T-helper 2 cell treated with Interferon-gamma antibody and Interleukin-4, amounts not matched to agents 5 μg/mL and 100 μg/mL, for 36 hours (primary cell): ENCODE data around the gene NPPC.

Source experiments
- DNase-seq: peaks from one replicate; pipeline ENCODE4 v3.0.0; 2021; ENCODE audit warnings: low spot score
- H3K27ac Mint-ChIP-seq: one replicate; pipeline ENCODE4 v1.8.0; 2021; ENCODE audit warnings: mild to moderate bottlenecking, mixed read lengths
- H3K27me3 Mint-ChIP-seq: one replicate; pipeline ENCODE4 v1.8.0; 2021; ENCODE audit warnings: low read depth, mixed read lengths
- H3K36me3 Mint-ChIP-seq: one replicate; pipeline ENCODE4 v1.8.0; 2021; ENCODE audit warnings: low read depth, mixed read lengths
- H3K4me1 Mint-ChIP-seq: one replicate; pipeline ENCODE4 v1.8.0; 2021; ENCODE audit warnings: low read depth, mixed read lengths
- H3K4me3 Mint-ChIP-seq: one replicate; pipeline ENCODE4 v1.8.0; 2022; ENCODE audit warnings: mild to moderate bottlenecking, moderate library complexity, mixed read lengths
- H3K9me3 Mint-ChIP-seq: one replicate; pipeline ENCODE4 v1.8.0; 2021; ENCODE audit warnings: mixed read lengths

The NPPC gene

DNA sequence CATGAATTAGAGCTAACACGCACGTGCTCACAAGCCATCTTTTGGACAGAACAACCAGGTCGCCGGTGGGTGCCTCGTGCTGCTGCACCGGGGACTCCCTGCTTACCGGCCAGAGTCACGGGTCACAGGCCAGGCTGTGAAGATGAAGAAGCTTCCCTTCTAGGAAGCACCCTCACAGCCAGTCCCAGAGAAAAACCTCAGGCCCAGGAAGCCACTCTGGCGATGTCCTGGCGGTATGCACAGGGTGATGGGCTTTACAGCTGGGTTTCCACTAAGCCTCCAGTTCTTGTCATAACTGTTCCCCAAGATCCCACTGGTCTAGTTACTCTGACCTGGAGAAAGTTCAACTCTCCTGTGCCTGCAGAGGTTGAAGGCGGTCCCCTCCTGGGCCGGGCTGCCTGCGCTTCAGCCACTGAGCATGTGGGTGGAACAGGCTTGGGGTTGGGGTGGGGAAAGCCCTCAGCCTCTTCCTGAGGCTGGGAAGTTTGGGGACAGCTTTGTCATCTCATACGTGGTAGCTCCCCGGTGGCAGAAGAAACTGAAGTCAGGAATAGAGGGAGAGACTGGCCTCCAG lies 20.1 kb upstream of the NPPC start:
- Mint-ChIP-seq H3K4me3 (no peak overlapping the region), H3K36me3 (no peaks in the 10 kb centered on the region), H3K9me3 (no peaks in the 10 kb centered on the region), H3K27me3 (peaks cover 7% of the 10 kb centered on the region), H3K4me1 (no peaks in the 10 kb centered on the region), H3K27ac (no peak overlapping the region)
- DNase-seq, result no peak

DNA sequence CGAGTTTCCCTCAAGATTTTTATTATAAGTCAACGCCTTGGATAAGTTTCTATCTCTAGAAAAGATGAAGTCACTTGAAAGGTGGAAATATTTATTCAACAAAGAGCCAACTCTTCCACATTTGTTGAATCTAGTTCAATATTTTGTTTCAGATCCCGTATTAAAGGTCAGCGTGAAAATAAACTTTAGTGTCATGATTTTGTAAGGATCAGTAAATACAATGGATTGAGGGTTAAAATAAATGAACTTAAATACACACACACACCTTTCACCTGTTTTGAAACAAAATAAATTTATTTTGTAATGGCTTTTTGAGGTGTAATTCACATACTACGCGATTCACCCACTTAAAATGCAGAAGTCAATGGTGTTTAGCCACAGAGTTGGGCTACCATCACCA lies 16.0 kb upstream of the NPPC start:
- Mint-ChIP-seq H3K4me3 (no peak overlapping the region), H3K27me3 (peaks cover 6% of the 10 kb centered on the region), H3K4me1 (no peaks in the 10 kb centered on the region), H3K9me3 (no peaks in the 10 kb centered on the region), H3K36me3 (no peaks in the 10 kb centered on the region), H3K27ac (no peak overlapping the region)
- no peak for DNase-seq

GRCh38 chr2:231941673-231942072 lies 15.5 kb upstream of the NPPC start:
- Mint-ChIP-seq H3K4me3 (no peak overlapping the region), H3K9me3 (no peaks in the 10 kb centered on the region), H3K36me3 (no peaks in the 10 kb centered on the region), H3K27me3 (peaks cover 6% of the 10 kb centered on the region), H3K4me1 (no peaks in the 10 kb centered on the region), H3K27ac (no peak overlapping the region)
- DNase-seq, result no peak

DNA sequence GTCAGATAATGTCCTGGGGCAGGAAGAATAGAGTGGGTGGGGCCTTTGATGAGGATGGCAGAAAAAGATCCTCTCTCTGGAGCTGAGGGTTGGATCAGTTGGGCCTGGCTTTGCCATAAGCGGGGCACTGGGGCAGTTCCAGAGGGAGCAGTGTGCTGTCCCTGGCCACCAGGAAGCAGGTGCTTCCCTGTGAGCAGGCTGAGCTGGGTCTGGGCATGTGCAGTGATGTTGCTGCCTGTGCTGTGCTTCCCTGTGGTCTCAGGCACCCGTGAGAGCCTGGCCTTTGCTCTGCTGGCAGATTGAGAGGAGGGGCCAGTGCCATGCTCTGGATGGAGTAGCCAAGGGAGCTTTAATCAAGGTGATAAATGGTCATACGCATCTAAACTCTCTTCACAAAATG lies 14.6 kb upstream of the NPPC start:
- Mint-ChIP-seq H3K4me1 (no peaks in the 10 kb centered on the region), H3K36me3 (no peaks in the 10 kb centered on the region), H3K4me3 (no peak overlapping the region), H3K27me3 (peaks cover 6% of the 10 kb centered on the region), H3K27ac (no peak overlapping the region), H3K9me3 (no peaks in the 10 kb centered on the region)
- DNase-seq, result no peak

- Mint-ChIP-seq H3K9me3 (no peaks in the 10 kb centered on the region), H3K27ac (no peak overlapping the region), H3K36me3 (no peaks in the 10 kb centered on the region), H3K27me3 (peaks cover 4% of the 10 kb centered on the region), H3K4me3 (no peak overlapping the region), H3K4me1 (no peaks in the 10 kb centered on the region)
- no peak for DNase-seq
Measured at GRCh38 chr2:231939022-231939421, 12.8 kb upstream of the NPPC start.

DNA sequence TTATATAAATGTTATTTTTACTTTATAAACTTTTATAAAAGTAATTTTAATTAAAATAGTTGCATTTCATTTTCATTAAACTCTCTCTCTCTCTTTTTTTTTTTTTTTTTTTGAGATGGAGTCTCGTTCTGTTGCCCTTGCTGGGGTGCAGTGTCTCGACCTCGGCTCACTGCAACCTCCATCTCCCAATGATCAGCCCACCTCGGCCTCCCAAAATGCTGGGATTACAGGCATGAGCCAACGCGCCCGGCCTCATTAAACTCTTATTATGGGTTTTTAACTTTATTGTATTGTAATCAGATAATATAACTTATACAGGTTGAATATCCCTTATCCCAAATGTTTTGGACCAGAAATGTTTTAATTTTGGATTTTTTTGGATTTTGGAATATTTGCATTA lies 10.9 kb upstream of the NPPC start:
- Mint-ChIP-seq H3K4me3 (no peak overlapping the region), H3K27me3 (peaks cover 4% of the 10 kb centered on the region), H3K4me1 (no peaks in the 10 kb centered on the region), H3K27ac (no peak overlapping the region), H3K9me3 (no peaks in the 10 kb centered on the region), H3K36me3 (no peaks in the 10 kb centered on the region)
- DNase-seq, result no peak

- DNase-seq, result no peak
- no peak overlapping the region for H3K4me3 Mint-ChIP-seq
- no peak overlapping the region for H3K27ac Mint-ChIP-seq
- no peaks in the 10 kb centered on the region for H3K4me1 Mint-ChIP-seq
- H3K36me3 Mint-ChIP-seq, result no peaks in the 10 kb centered on the region
- H3K9me3 Mint-ChIP-seq, result no peaks in the 10 kb centered on the region
- peaks cover 4% of the 10 kb centered on the region for H3K27me3 Mint-ChIP-seq
Measured at GRCh38 chr2:231936491-231936890, 10.3 kb upstream of the NPPC start.

- no peak for DNase-seq
- no peaks in the 10 kb centered on the region for H3K36me3 Mint-ChIP-seq
- H3K4me1 Mint-ChIP-seq, result no peaks in the 10 kb centered on the region
- H3K27me3 Mint-ChIP-seq, result peaks cover 4% of the 10 kb centered on the region
- no peak overlapping the region for H3K27ac Mint-ChIP-seq
- no peaks in the 10 kb centered on the region for H3K9me3 Mint-ChIP-seq
- no peak overlapping the region for H3K4me3 Mint-ChIP-seq
Measured at GRCh38 chr2:231935815-231936214, 9.6 kb upstream of the NPPC start.

DNA sequence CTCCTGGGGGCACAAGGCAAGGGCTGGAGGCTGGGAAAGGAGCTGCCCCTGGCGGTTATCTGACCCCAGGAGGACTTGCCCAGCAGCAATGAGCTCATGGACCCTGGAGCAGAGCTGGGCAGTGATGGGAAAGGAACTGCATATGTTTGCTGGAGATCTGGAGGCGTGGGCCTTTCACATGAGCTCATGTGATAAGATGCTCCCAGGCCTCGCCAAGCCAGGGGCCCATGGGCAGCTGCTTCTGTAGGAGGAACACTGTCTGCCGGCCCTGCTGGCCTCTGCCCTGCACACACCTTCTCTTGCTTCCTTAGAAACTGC lies 9.0 kb upstream of the NPPC start:
- H3K4me3 Mint-ChIP-seq, result no peak overlapping the region
- H3K4me1 Mint-ChIP-seq, result no peaks in the 10 kb centered on the region
- peaks cover 4% of the 10 kb centered on the region for H3K27me3 Mint-ChIP-seq
- H3K9me3 Mint-ChIP-seq, result no peaks in the 10 kb centered on the region
- no peaks in the 10 kb centered on the region for H3K36me3 Mint-ChIP-seq
- no peak for DNase-seq
- H3K27ac Mint-ChIP-seq, result no peak overlapping the region

GRCh38 chr2:231934441-231935206 lies 8.4 kb upstream of the NPPC start:
- no peak for DNase-seq
- Mint-ChIP-seq H3K4me3 (no peak overlapping the region), H3K27me3 (peaks cover 4% of the 10 kb centered on the region), H3K4me1 (no peaks in the 10 kb centered on the region), H3K27ac (no peak overlapping the region), H3K9me3 (no peaks in the 10 kb centered on the region), H3K36me3 (no peaks in the 10 kb centered on the region)

DNA sequence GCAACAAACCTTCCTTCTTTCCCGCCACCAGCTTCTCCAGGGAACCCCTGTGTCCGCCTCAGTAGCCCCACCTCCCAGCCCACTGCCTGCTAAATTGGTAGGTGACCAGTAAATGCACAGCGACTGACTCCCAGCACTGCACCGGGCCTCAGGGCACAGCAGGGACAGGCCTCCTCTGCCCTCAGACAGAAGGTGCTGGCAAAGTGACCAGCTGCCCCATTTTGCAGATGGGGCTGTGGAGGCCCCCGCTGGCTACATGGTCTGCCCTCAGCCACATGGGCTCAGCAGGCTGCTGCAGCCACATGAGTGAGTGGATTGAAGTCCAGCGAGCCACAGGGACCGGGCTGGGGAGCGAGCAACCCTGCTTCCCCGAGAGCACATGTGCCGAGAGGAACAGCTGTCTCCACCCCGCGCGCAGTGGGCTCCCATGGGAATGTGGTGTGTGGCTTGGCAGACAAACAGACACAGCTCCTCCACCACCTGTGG lies 7.8 kb upstream of the NPPC start:
- H3K27me3 Mint-ChIP-seq, result peaks cover 8% of the 10 kb centered on the region
- no peaks in the 10 kb centered on the region for H3K4me1 Mint-ChIP-seq
- no peaks in the 10 kb centered on the region for H3K36me3 Mint-ChIP-seq
- no peak overlapping the region for H3K4me3 Mint-ChIP-seq
- no peaks in the 10 kb centered on the region for H3K9me3 Mint-ChIP-seq
- no peak overlapping the region for H3K27ac Mint-ChIP-seq
- DNase-seq, result no peak

- H3K9me3 Mint-ChIP-seq, result no peaks in the 10 kb centered on the region
- H3K4me1 Mint-ChIP-seq, result no peaks in the 10 kb centered on the region
- no peak overlapping the region for H3K4me3 Mint-ChIP-seq
- H3K36me3 Mint-ChIP-seq, result no peaks in the 10 kb centered on the region
- DNase-seq, result no peak
- no peak overlapping the region for H3K27ac Mint-ChIP-seq
- H3K27me3 Mint-ChIP-seq, result peaks cover 6% of the 10 kb centered on the region
Measured at GRCh38 chr2:231932985-231933915, 7.1 kb upstream of the NPPC start.

- no peaks in the 10 kb centered on the region for H3K36me3 Mint-ChIP-seq
- H3K27me3 Mint-ChIP-seq, result peaks cover 11% of the 10 kb centered on the region
- no peaks in the 10 kb centered on the region for H3K4me1 Mint-ChIP-seq
- no peak overlapping the region for H3K27ac Mint-ChIP-seq
- DNase-seq, result no peak
- H3K9me3 Mint-ChIP-seq, result no peaks in the 10 kb centered on the region
- H3K4me3 Mint-ChIP-seq, result no peak overlapping the region
Measured at GRCh38 chr2:231932711-231932970, 6.4 kb upstream of the NPPC start.

DNA sequence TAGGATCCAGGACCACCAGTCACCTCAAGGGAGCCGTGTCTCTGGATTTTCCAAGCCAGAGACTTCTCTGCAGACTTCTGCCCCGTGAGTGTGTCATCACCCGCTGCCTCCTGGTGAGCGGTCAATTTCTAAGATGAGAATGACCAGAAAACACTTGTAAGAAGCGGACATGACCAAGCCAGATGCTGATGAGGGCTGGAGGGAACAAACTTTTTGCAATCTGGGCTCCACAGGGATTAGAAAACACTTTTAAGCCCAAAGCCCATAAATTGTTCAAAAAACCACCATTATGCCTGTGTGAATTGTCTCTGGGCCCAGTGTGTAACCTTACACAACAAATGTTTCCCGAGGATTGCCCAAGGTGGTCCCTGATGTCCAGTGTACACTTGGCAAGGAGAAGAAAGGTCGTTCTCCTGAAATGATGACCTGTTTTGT lies 5.3 kb upstream of the NPPC start:
- Mint-ChIP-seq H3K36me3 (no peaks in the 10 kb centered on the region), H3K27ac (no peak overlapping the region), H3K4me1 (no peaks in the 10 kb centered on the region), H3K4me3 (no peak overlapping the region), H3K9me3 (no peaks in the 10 kb centered on the region), H3K27me3 (peaks cover 23% of the 10 kb centered on the region)
- DNase-seq, result no peak
